Prostate gland (tissue), 2 donors: ENCODE data around the gene CRYBA2.

Experiments used
- CTCF ChIP-seq, 4 experiments: fragments of 200-600 bp in 2 of 4; fragments of 450-650 bp in 2 of 4; sonication (generic) in 2 of 4; IDR thresholded peaks; 1 replicate in 3 of 4; 2 replicates in 1 of 4; pipeline ENCODE4 v1.5.1; 2016 to 2019; ENCODE audit warnings: antibody characterized with exemption in 4 of 4, mild to moderate bottlenecking in 2 of 4, moderate library complexity in 2 of 4
- POLR2A ChIP-seq: fragments of 450-650 bp; IDR thresholded peaks from one replicate; pipeline ENCODE4 v1.6.1; 2016; ENCODE audit warnings: antibody characterized with exemption, mild to moderate bottlenecking
- POLR2AphosphoS5 ChIP-seq: sonication (generic); formaldehyde crosslinking; IDR thresholded peaks from one replicate; pipeline ENCODE4 v1.6.1; 2017; ENCODE audit warnings: antibody characterized with exemption

- TF ChIP-seq POLR2A = no peak
- TF ChIP-seq CTCF (IDR thresholded peaks at IDR 0.05) = no peak
- no peak for TF ChIP-seq POLR2AphosphoS5
Observed at GRCh38 chr2:219019436-219019835, 26.2 kb upstream of the CRYBA2 start.
